NB4 (cell line): ENCODE results near the gene FAM229B.

Source experiments
- DNase-seq: peaks from one replicate; pipeline ENCODE4 v3.0.0; 2010; ENCODE audit warnings: low read depth
- H3K4me3 ChIP-seq: one replicate; pipeline ENCODE4 v1.5.1; 2011; ENCODE audit warnings: mild to moderate bottlenecking, low read depth, low read length, moderate library complexity
- CTCF ChIP-seq: IDR thresholded peaks from one replicate; pipeline ENCODE4 v1.5.1; 2012; ENCODE audit warnings: low read depth, low read length
- MAX ChIP-seq: IDR thresholded peaks from 2 replicates; pipeline ENCODE4 v1.6.1; 2011; ENCODE audit warnings: low read depth, low read length
- MYC ChIP-seq: IDR thresholded peaks from 2 replicates; pipeline ENCODE4 v1.6.1; 2011; ENCODE audit warnings: low read depth, low read length
- POLR2A ChIP-seq: IDR thresholded peaks from 2 replicates; pipeline ENCODE4 v1.6.1; 2011; ENCODE audit warnings: mild to moderate bottlenecking; ENCODE audit not compliant: insufficient read length; ENCODE audit errors: extremely low read depth

FAM229B gene

GRCh38 chr6:112106562-112106961 lies 19.2 kb downstream of the FAM229B start:
- TF ChIP-seq MAX (no peak), MYC (no peak), CTCF (no peak), POLR2A (no peak)
- H3K4me3 ChIP-seq = no peak overlapping the region
- no peak for DNase-seq

- no peak overlapping the region for H3K4me3 ChIP-seq
- no peak for DNase-seq
- TF ChIP-seq CTCF = no peak
- no peak for TF ChIP-seq MYC
- TF ChIP-seq POLR2A = no peak
- no peak for TF ChIP-seq MAX
Measured at GRCh38 chr6:112109262-112109661, 21.9 kb downstream of the FAM229B start.

- no peak for DNase-seq
- TF ChIP-seq MAX (no peak), CTCF (no peak), MYC (no peak), POLR2A (no peak)
- H3K4me3 ChIP-seq = no peak overlapping the region
Measured at GRCh38 chr6:112113431-112113830, 26.0 kb downstream of the FAM229B start.

- TF ChIP-seq MYC (no peak), CTCF (no peak), POLR2A (no peak), MAX (no peak)
- H3K4me3 ChIP-seq = no peak overlapping the region
Measured at GRCh38 chr6:112113918-112114317, 26.5 kb downstream of the FAM229B start.

GRCh38 chr6:112114577-112115223 lies 27.3 kb downstream of the FAM229B start:
- no peak overlapping the region for H3K4me3 ChIP-seq
- TF ChIP-seq CTCF (no peak), MAX (no peak), POLR2A (no peak), MYC (no peak)
- DNase-seq = no peak

More at GRCh38 chr6:112113918-112114317, 26.5 kb downstream of the FAM229B start:
- DNase-seq = no peak

- H3K4me3 ChIP-seq = no peak overlapping the region
- DNase-seq = no peak
- TF ChIP-seq CTCF (no peak), MAX (no peak), MYC (no peak), POLR2A (no peak)
Measured at GRCh38 chr6:112116221-112116620, 28.8 kb downstream of the FAM229B start.
